Gastrocnemius medialis (tissue), 4 donors: Measurements from ENCODE around the gene RCBTB1. TPM values are rescaled to one million over a fixed set of nuclear protein-coding genes. Genes with fewer than 3 reads are reported as not detected.

Experiments
- ATAC-seq, 2 donors: fragments of 150-250 bp; one replicate each; pipeline ENCODE4 v1.9.1; 2016
- DNase-seq, 2 donors: peaks; one replicate each; pipeline ENCODE4 v3.0.0-alpha.2; 2019
- H3K27ac ChIP-seq, 4 donors: fragments of 200-600 bp; sonication (generic); 1 replicate in 1 of 4; 2 replicates in 3 of 4; pipeline ENCODE4 v1.5.1; 2016 to 2018; ENCODE audit warnings: mild to moderate bottlenecking in 2 of 4, moderate library complexity in 1 of 4
- H3K27me3 ChIP-seq, 3 donors: fragments of 200-600 bp; sonication (generic) in 2 of 3; 1 replicate in 1 of 3; 2 replicates in 2 of 3; pipeline versions ENCODE4 v1.5.1 to v1.6.0; 2016 to 2019; ENCODE audit warnings: mild to moderate bottlenecking in 1 of 3, moderate library complexity in 1 of 3
- H3K36me3 ChIP-seq, 2 donors: fragments of 200-600 bp; sonication (generic) in 1 of 2; one replicate each; pipeline ENCODE4 v1.5.1; 2017 to 2018
- H3K4me1 ChIP-seq, 2 donors: fragments of 200-600 bp; sonication (generic) in 1 of 2; one replicate each; pipeline ENCODE4 v1.5.1; 2016 to 2017; ENCODE audit warnings: mild to moderate bottlenecking in 2 of 2
- H3K4me3 ChIP-seq, 4 donors: fragments of 200-600 bp; sonication (generic) in 3 of 4; 1 replicate in 1 of 4; 2 replicates in 3 of 4; pipeline ENCODE4 v1.5.1; 2016 to 2019; ENCODE audit warnings: mild to moderate bottlenecking in 2 of 4
- H3K9me3 ChIP-seq, 3 donors: fragments of 200-600 bp; sonication (generic) in 2 of 3; 1 replicate in 1 of 3; 2 replicates in 2 of 3; pipeline ENCODE4 v1.5.1; 2016 to 2019
- POLR2A ChIP-seq, 2 donors: fragments of 450-650 bp; IDR thresholded peaks; one replicate each; pipeline ENCODE4 v1.6.1; 2017; ENCODE audit warnings: antibody characterized with exemption in 2 of 2, mild to moderate bottlenecking in 2 of 2, moderate library complexity in 2 of 2
- in situ Hi-C, 4 donors: fragments of 200-750 bp; cut with MboI; loops; one replicate each; pipeline versions ENCODE4 v1.15.0 to v1.8.0; 2017; ENCODE audit warnings: low sequenced_read_pairs in 4 of 4
- intact Hi-C: fragments of 100-400 bp; cut with DNase I; formaldehyde crosslinking; loops from one replicate; pipeline ENCODE4 v1.15.1; 2023; ENCODE audit warnings: low total_unique reads
- total RNA-seq, 4 donors: library from RNA; depleted of rRNA; stranded (reverse); fragments of >200 nt; gene quantifications; one replicate each; pipeline versions ENCODE4 v1.1.0 to v1.2.3, GENCODE V29; 2016
- TF ChIP-seq, protein P1 (sequence below), 5 experiments: fragments of 450-650 bp in 3 of 5; fragments of 200-600 bp in 2 of 5; sonication (generic) in 2 of 5; IDR thresholded peaks in 4 of 5; conservative IDR thresholded peaks in 1 of 5; 1 replicate in 4 of 5; 2 replicates in 1 of 5; pipeline ENCODE4 v1.5.1; 2016 to 2019; ENCODE audit warnings: antibody characterized with exemption in 5 of 5, mild to moderate bottlenecking in 3 of 5, moderate library complexity in 3 of 5

The RCBTB1 gene
- total RNA-seq, 4 donors from 2014 or later: 5.3 to 14.4 (median 5.7) TPM

DNA sequence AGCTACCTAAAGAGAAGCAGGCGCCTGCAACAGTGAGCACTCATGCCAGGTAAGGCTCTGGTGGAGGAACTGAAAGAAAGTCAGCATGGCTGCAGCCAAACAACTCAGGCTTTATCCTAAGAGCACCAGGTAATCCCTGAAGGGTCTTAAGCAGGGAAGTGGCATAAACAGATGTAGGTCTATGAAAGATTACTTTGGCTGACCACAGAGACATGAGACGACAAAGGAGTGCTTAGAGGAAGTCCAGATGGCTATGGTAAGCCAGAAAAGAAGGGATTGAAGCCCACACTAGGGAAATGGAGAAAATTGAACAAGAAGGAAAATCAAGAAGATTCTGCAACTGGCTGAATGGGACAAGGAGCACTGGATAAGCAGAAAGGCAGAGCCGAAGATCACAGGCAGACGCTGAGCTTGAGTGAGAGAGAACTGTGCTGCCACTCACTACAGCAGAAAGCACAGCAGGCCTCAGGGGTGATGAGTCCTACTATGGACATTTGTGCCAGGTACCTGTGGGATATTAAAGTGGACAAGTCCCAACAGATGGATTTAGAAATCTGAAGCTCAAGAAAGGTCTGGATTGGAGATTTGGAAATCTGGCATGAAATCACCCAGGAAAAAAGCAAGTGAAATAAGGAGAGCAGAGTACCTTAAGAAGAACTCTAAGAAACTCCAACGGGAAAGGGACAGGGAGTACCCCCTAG lies 4.2 kb downstream of the RCBTB1 start:
- Histone ChIP-seq H3K27me3 (no peaks in the 10 kb centered on the region), H3K9me3 (no peaks in the 10 kb centered on the region), H3K4me3 (no peak overlapping the region), H3K4me1 (peaks cover 20 to 23% of the 10 kb centered on the region in 2 donors), H3K27ac (no peak overlapping the region), H3K36me3 (peaks cover 0 to 13% of the 10 kb centered on the region in 2 donors)
- ATAC-seq (no peak), DNase-seq (no peak)
- TF ChIP-seq, protein P1, sequence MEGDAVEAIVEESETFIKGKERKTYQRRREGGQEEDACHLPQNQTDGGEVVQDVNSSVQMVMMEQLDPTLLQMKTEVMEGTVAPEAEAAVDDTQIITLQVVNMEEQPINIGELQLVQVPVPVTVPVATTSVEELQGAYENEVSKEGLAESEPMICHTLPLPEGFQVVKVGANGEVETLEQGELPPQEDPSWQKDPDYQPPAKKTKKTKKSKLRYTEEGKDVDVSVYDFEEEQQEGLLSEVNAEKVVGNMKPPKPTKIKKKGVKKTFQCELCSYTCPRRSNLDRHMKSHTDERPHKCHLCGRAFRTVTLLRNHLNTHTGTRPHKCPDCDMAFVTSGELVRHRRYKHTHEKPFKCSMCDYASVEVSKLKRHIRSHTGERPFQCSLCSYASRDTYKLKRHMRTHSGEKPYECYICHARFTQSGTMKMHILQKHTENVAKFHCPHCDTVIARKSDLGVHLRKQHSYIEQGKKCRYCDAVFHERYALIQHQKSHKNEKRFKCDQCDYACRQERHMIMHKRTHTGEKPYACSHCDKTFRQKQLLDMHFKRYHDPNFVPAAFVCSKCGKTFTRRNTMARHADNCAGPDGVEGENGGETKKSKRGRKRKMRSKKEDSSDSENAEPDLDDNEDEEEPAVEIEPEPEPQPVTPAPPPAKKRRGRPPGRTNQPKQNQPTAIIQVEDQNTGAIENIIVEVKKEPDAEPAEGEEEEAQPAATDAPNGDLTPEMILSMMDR (IDR thresholded peaks at IDR 0.05 in 4 of 5, conservative IDR thresholded peaks at IDR 0.05 in 1 of 5): no peak
- TF ChIP-seq POLR2A (IDR thresholded peaks at IDR 0.05): no peak
- intact Hi-C loops: no loop called here
- in situ Hi-C loops: no loop called here

DNA sequence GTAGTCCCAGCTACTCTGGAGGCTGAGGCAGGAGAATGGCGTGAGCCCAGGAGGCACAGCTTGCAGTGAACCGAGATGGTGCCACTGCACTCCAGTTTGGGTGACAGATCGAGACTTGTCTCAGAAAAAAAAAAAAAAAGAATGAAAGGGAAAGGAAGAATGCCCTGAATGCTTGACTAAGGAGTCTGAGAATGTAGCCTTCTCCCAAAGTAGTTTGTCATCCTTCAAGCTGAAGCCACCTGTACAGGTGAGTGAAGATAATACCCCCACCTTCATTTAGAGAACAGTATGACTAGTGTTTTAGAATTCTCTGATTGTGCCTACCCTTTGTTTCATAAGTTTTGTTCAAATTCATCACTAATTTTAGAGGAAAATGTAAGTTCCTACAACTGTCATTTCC lies 5.9 kb downstream of the RCBTB1 start:
- Histone ChIP-seq H3K27ac (no peak overlapping the region), H3K4me3 (no peak overlapping the region), H3K9me3 (no peaks in the 10 kb centered on the region), H3K27me3 (no peaks in the 10 kb centered on the region), H3K36me3 (peaks cover 0 to 13% of the 10 kb centered on the region in 2 donors), H3K4me1 (peaks cover 17 to 20% of the 10 kb centered on the region in 2 donors)
- ATAC-seq: no peak
- intact Hi-C loops: no loop called here
- in situ Hi-C loops: no loop called here
- TF ChIP-seq POLR2A (IDR thresholded peaks at IDR 0.05): no peak
- TF ChIP-seq, protein P1 (IDR thresholded peaks at IDR 0.05 in 4 of 5, conservative IDR thresholded peaks at IDR 0.05 in 1 of 5): no peak
- no peak for DNase-seq

DNA sequence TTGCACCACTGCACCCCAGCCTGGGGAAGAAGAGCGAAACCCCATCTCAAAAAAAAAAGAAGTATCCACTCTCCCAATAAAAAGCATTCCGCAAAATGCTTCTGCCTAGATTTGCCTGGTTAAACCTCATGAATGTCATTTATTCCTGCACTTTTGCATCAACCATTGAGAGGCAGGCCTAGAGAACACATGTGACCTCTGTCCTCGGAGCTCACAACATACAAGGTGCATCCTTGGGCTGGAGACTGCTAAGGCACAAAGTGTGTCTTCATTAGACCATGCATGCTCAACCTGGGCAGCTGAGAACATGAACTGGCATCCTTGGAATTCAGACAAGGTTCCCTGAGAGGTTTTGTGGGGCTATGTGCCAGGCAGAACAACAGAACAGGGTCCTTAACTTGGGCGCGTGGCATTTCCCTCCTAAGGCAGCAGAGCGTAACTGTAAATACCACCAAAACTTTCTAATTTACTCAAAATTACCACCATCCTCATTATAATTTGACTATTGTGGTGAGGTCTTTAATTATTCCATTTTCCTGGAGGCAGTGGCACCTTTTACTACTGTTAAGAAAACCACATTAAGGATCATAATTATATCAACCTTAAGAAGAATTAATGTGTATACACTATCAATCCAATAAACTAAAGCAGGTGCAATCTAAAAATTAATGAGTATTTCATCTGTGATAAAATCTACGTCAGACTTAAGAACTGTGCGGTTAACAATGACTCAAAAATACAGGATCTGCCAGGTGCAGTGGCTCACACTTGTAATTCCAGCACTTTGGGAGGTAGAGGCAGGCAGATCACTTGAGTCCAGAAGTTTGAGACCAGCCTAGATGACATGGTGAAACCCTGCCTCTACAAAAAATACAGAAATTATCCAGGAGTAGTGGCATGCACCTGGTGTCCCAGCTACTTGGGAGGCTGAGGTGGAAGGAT lies 13.8 kb downstream of the RCBTB1 start:
- no peak for DNase-seq
- Histone ChIP-seq H3K27me3 (no peaks in the 10 kb centered on the region), H3K4me1 (peaks cover 2 to 4% of the 10 kb centered on the region in 2 donors), H3K4me3 (no peak overlapping the region), H3K27ac (no peak overlapping the region), H3K36me3 (peaks cover 0 to under 1% of the 10 kb centered on the region in 2 donors), H3K9me3 (no peaks in the 10 kb centered on the region)
- intact Hi-C loops: no loop called here
- TF ChIP-seq, protein P1 (IDR thresholded peaks at IDR 0.05 in 4 of 5, conservative IDR thresholded peaks at IDR 0.05 in 1 of 5): no peak
- TF ChIP-seq POLR2A (IDR thresholded peaks at IDR 0.05): no peak
- in situ Hi-C loops: no loop called here
- no peak for ATAC-seq

DNA sequence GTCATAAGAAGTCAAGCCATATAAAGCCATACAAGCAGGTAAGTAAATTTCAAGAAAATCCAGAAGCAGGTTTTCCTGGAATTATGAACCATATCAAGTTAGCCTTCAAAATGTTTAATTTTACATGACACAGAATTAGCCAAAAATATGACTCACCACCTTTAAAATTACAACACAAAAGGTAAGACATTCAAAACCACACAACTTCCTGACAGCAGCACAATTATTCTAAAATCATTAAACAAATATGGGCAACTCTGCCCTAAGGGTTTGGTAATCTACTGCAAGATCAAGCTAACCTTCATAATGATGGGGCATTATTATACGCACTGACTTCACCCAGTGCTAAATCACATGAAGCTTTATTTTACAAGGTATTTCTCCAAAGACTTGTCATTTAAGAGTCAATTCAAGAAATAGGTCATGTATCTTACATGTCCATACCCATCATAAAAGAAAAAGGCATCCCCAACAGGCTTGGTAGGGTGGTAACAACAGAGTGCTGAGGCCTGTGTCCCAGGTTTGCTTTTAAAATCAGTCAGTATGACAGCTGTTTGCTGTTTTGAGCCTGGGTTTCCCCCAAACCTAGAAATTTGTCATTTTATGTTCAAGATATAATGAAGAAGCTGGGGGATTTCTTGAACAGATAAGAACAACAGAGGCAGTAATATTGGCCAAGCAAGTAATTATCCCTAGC lies 15.2 kb downstream of the RCBTB1 start:
- peaks cover 0 to 5% of the 10 kb centered on the region in 2 donors for H3K36me3 ChIP-seq
- H3K9me3 ChIP-seq: no peaks in the 10 kb centered on the region
- intact Hi-C loops: no loop called here
- no peaks in the 10 kb centered on the region for H3K27me3 ChIP-seq
- TF ChIP-seq, protein P1 (IDR thresholded peaks at IDR 0.05 in 4 of 5, conservative IDR thresholded peaks at IDR 0.05 in 1 of 5): no peak
- TF ChIP-seq POLR2A (IDR thresholded peaks at IDR 0.05): no peak
- DNase-seq (no peak), ATAC-seq (no peak)
- H3K4me1 ChIP-seq: no peaks in the 10 kb centered on the region
- no peak overlapping the region for H3K27ac ChIP-seq
- H3K4me3 ChIP-seq: no peak overlapping the region
- in situ Hi-C loops: no loop called here
